PC-9 (cell line): ENCODE measurements around the gene MCC. TPM values are rescaled to one million over a fixed set of nuclear protein-coding genes. Genes with fewer than 3 reads are reported as not detected.

Source experiments
- BruUV-seq: library from RNA; stranded (reverse); fragments of 400-500 nt; replicated peaks from 2 replicates; lab custom pipeline; 2021; lab: Mats Ljungman, UMichigan
- CTCF ChIA-PET: fragments of 300-600 bp; sonication (Branson Sonifier 250); formaldehyde crosslinking; loops from one replicate; lab custom pipeline; 2022; ENCODE audit warnings: antibody characterized with exemption; lab: Charles Lee
- POLR2A ChIA-PET: fragments of 300-600 bp; sonication (Branson Sonifier 250); formaldehyde crosslinking; loops from one replicate; lab custom pipeline; 2022; ENCODE audit warnings: antibody characterized with exemption; ENCODE audit not compliant: unreplicated experiment; lab: Charles Lee
- DNase-seq, 2 experiments: peaks; one replicate each; pipeline versions ENCODE4 v3.0.0 to v3.0.0-alpha.2; 2015 to 2022; ENCODE audit warnings: mixed read lengths in 1 of 2
- H2AFZ ChIP-seq: fragments of 200-600 bp; sonication (generic); 2 replicates; pipeline ENCODE4 v1.8.1; 2017; ENCODE audit warnings: antibody characterized with exemption
- H3F3A ChIP-seq: fragments of 200-600 bp; sonication (generic); 2 replicates; pipeline ENCODE4 v1.8.1; 2017; ENCODE audit warnings: antibody characterized with exemption, mild to moderate bottlenecking, low read depth; ENCODE audit not compliant: insufficient read depth
- H3K27ac ChIP-seq: fragments of 200-600 bp; sonication (generic); 2 replicates; pipeline ENCODE4 v1.6.1; 2016; ENCODE audit warnings: mixed run types
- H3K27me3 ChIP-seq: fragments of 200-600 bp; sonication (generic); 2 replicates; pipeline ENCODE4 v1.6.1; 2016; ENCODE audit warnings: low read depth, mixed run types; ENCODE audit not compliant: insufficient read depth
- H3K36me3 ChIP-seq: fragments of 200-600 bp; sonication (generic); 2 replicates; pipeline ENCODE4 v1.6.1; 2016; ENCODE audit warnings: low read depth, mixed run types
- H3K4me1 ChIP-seq: fragments of 200-600 bp; sonication (generic); replicated peaks from 2 replicates; pipeline ENCODE4 v1.6.1; 2016; ENCODE audit warnings: mixed run types; ENCODE audit not compliant: insufficient read depth
- H3K4me2 ChIP-seq: fragments of 200-600 bp; sonication (generic); 2 replicates; pipeline ENCODE4 v1.6.1; 2017; ENCODE audit warnings: mixed run types
- H3K4me3 ChIP-seq: fragments of 200-600 bp; sonication (generic); 2 replicates; pipeline ENCODE4 v1.6.1; 2016; ENCODE audit warnings: mixed run types
- H3K79me2 ChIP-seq: fragments of 200-600 bp; sonication (generic); 2 replicates; pipeline ENCODE4 v1.6.1; 2017; ENCODE audit warnings: low read depth, mixed run types
- H3K9me2 ChIP-seq: fragments of 200-600 bp; sonication (generic); 2 replicates; pipeline ENCODE4 v1.8.1; 2017; ENCODE audit warnings: mild to moderate bottlenecking; ENCODE audit not compliant: insufficient read depth
- H3K9me3 ChIP-seq: fragments of 200-600 bp; sonication (generic); 2 replicates; pipeline ENCODE4 v1.8.1; 2016; ENCODE audit warnings: low read depth; ENCODE audit not compliant: insufficient read depth
- H4K20me1 ChIP-seq: fragments of 200-600 bp; sonication (generic); 2 replicates; pipeline ENCODE4 v1.8.1; 2017; ENCODE audit not compliant: insufficient read depth
- CTCF ChIP-seq: fragments of 200-600 bp; sonication (generic); conservative IDR thresholded peaks from 2 replicates; pipeline ENCODE4 v1.6.1; 2017; ENCODE audit warnings: mixed run types, antibody characterized with exemption, mild to moderate bottlenecking, moderate library complexity
- EZH2 ChIP-seq: fragments of 200-600 bp; sonication (generic); IDR thresholded peaks from 2 replicates; pipeline ENCODE4 v1.8.0; 2017; ENCODE audit warnings: antibody characterized with exemption, low read depth
- intact Hi-C: fragments of 100-400 bp; cut with micrococcal nuclease; formaldehyde crosslinking; loops from one replicate; pipeline ENCODE4 v1.10.0; 2022; ENCODE audit not compliant: unreplicated experiment
- total RNA-seq: library from RNA; stranded (reverse); gene quantifications from 2 replicates; pipeline ENCODE4 v1.2.3, GENCODE V29; 2021

MCC gene
- total RNA-seq, 1 experiment from 2014 or later = 2.5 TPM

- CTCF ChIA-PET = no interaction called here
- no peak overlapping the region for H2AFZ ChIP-seq
- H3K27ac ChIP-seq = no peak overlapping the region
- H3K79me2 ChIP-seq = no peaks in the 10 kb centered on the region
- H3K36me3 ChIP-seq = no peaks in the 10 kb centered on the region
- H3K4me1 ChIP-seq = peaks cover 8% of the 10 kb centered on the region
- no peak overlapping the region for H3K4me3 ChIP-seq
- no peak for DNase-seq
- peaks cover 4% of the 10 kb centered on the region; the same call in 1 of the 2 replicates for H3F3A ChIP-seq
- H3K27me3 ChIP-seq = no peaks in the 10 kb centered on the region
- POLR2A ChIA-PET = no interaction called here
- H3K9me2 ChIP-seq = no peaks in the 10 kb centered on the region
- H3K4me2 ChIP-seq = no peak overlapping the region
- no TSS peak for BruUV-seq
- intact Hi-C loops = no loop called here
- H4K20me1 ChIP-seq = no peaks in the 10 kb centered on the region
- TF ChIP-seq EZH2 (no peak), CTCF (no peak)
- no peaks in the 10 kb centered on the region for H3K9me3 ChIP-seq
These were observed 170.6 kb downstream of the MCC start for GRCh38 chr5:113317636-113318035.

- ChIA-PET POLR2A (interaction anchor here (0.6 kb wide), 1 partner anchor 20 kb away, joined by 3 read pairs; no protein-coding TSS in a partner anchor), CTCF (interaction anchor here (0.5 kb wide), 1 partner anchor 13 kb away, joined by 4 read pairs; no protein-coding TSS in a partner anchor)
- no peak overlapping the region for H3K27ac ChIP-seq
These were observed 177.0 kb downstream of the MCC start for GRCh38 chr5:113311301-113311700.

GRCh38 chr5:113302120-113302519 lies 186.1 kb downstream of the MCC start:
- TF ChIP-seq EZH2 (no peak), CTCF (no peak)
- H3K79me2 ChIP-seq = no peaks in the 10 kb centered on the region
- ChIA-PET POLR2A (no interaction called here), CTCF (no interaction called here)
- no peak overlapping the region for H3K4me2 ChIP-seq
- no peaks in the 10 kb centered on the region for H3K9me2 ChIP-seq
- BruUV-seq = no TSS peak
- H3K4me1 ChIP-seq = no peaks in the 10 kb centered on the region
- intact Hi-C loops = no loop called here
- no peaks in the 10 kb centered on the region for H3K27me3 ChIP-seq
- no peaks in the 10 kb centered on the region for H3F3A ChIP-seq
- H3K4me3 ChIP-seq = no peak overlapping the region
- H4K20me1 ChIP-seq = no peaks in the 10 kb centered on the region
- no peaks in the 10 kb centered on the region for H3K36me3 ChIP-seq
- H2AFZ ChIP-seq = no peak overlapping the region
- DNase-seq = no peak
- no peak overlapping the region for H3K27ac ChIP-seq
- no peaks in the 10 kb centered on the region for H3K9me3 ChIP-seq

More at GRCh38 chr5:113311301-113311700, 177.0 kb downstream of the MCC start:
- Histone ChIP-seq H3K4me3 (no peak overlapping the region), H3K9me3 (no peaks in the 10 kb centered on the region), H3K9me2 (no peaks in the 10 kb centered on the region), H3F3A (peaks cover 4% of the 10 kb centered on the region; the same call in 1 of the 2 replicates), H2AFZ (no peak overlapping the region), H3K4me2 (no peak overlapping the region), H3K36me3 (no peaks in the 10 kb centered on the region), H3K4me1 (peaks cover 18% of the 10 kb centered on the region), H3K79me2 (no peaks in the 10 kb centered on the region), H3K27me3 (no peaks in the 10 kb centered on the region), H4K20me1 (no peaks in the 10 kb centered on the region)
- TF ChIP-seq EZH2 = no peak
- TF ChIP-seq CTCF = no peak
- DNase-seq = no peak
- intact Hi-C loops = no loop called here
- BruUV-seq = no TSS peak
